SK-MEL-5 (cell line): ENCODE measurements around the gene PCDH18. TPM values are rescaled to one million over a fixed set of nuclear protein-coding genes. Genes with fewer than 3 reads are reported as not detected.
"Not testable (repeated sequence)": the region's sequence is repeated elsewhere in the genome, so short reads cannot be mapped to it uniquely, and the experiment has no call there.

Source experiments
- DNase-seq: peaks from one replicate; pipeline ENCODE4 v3.0.0-alpha.2; 2016; ENCODE audit warnings: low read depth, low spot score
- in situ Hi-C: cut with HindIII; loops from 2 replicates; pipeline ENCODE4 v1.10.0; 2016; ENCODE audit warnings: low sequenced_read_pairs, high pct_unique_total_duplicates, low pct_unique_long_range_greater_than_20kb
- total RNA-seq: library from RNA; depleted of rRNA; stranded (reverse); fragments of >200 nt; shearing (Covaris generic); gene quantifications from 2 replicates; pipeline ENCODE4 v1.2.3, GENCODE V29; 2014

Gene PCDH18
- total RNA-seq, 1 experiment from 2014 or later: 1.1 TPM

- in situ Hi-C loops: no loop called here
- DNase-seq: no peak
Measured at GRCh38 chr4:137532869-137533236, 559 bp upstream of the PCDH18 start.

- in situ Hi-C loops: no loop called here
- peak; percentile 51 for DNase-seq
Measured at GRCh38 chr4:137531168-137531985, 917 bp downstream of the PCDH18 start.

GRCh38 chr4:137530176-137530575, 2.1 kb downstream of the PCDH18 start:
- in situ Hi-C loops: no loop called here
- DNase-seq: no peak

GRCh38 chr4:137529432-137529831, 2.9 kb downstream of the PCDH18 start:
- in situ Hi-C loops: no loop called here
- DNase-seq: no peak

GRCh38 chr4:137528673-137529072, 3.6 kb downstream of the PCDH18 start:
- no peak for DNase-seq
- in situ Hi-C loops: no loop called here

- in situ Hi-C loops: no loop called here
- no peak for DNase-seq
Measured at GRCh38 chr4:137526681-137527080, 5.6 kb downstream of the PCDH18 start.

GRCh38 chr4:137524725-137525369, 7.4 kb downstream of the PCDH18 start:
- in situ Hi-C loops: no loop called here
- no peak for DNase-seq

- no peak for DNase-seq
- in situ Hi-C loops: no loop called here
Measured at GRCh38 chr4:137523329-137523728, 9.0 kb downstream of the PCDH18 start.

GRCh38 chr4:137521053-137521452, 11.2 kb downstream of the PCDH18 start:
- in situ Hi-C loops: no loop called here
- DNase-seq: no peak

- no peak for DNase-seq
- in situ Hi-C loops: no loop called here
Measured at GRCh38 chr4:137519406-137519805, 12.9 kb downstream of the PCDH18 start.

GRCh38 chr4:137517323-137517722, 15.0 kb downstream of the PCDH18 start:
- in situ Hi-C loops, DNase-seq: not testable (repeated sequence)

- no peak for DNase-seq
- in situ Hi-C loops: no loop called here
Measured at GRCh38 chr4:137514406-137515111, 17.7 kb downstream of the PCDH18 start.

GRCh38 chr4:137510557-137511265, 21.6 kb downstream of the PCDH18 start:
- DNase-seq: peak; percentile 86

GRCh38 chr4:137509855-137510282, 22.4 kb downstream of the PCDH18 start:
- DNase-seq: no peak
- in situ Hi-C loops: no loop called here

More at GRCh38 chr4:137510557-137511265, 21.6 kb downstream of the PCDH18 start:
- in situ Hi-C loops: no loop called here

- no peak for DNase-seq
- in situ Hi-C loops: no loop called here
Measured at GRCh38 chr4:137502339-137503129, 29.8 kb downstream of the PCDH18 start.

GRCh38 chr4:137496267-137496666, 36.0 kb downstream of the PCDH18 start:
- DNase-seq, in situ Hi-C loops: not testable (repeated sequence)

- in situ Hi-C loops: no loop called here
- no peak for DNase-seq
Measured at GRCh38 chr4:137495578-137495977, 36.7 kb downstream of the PCDH18 start.
